ENCODE data around the gene GULP1. TPM values are rescaled to one million over a fixed set of nuclear protein-coding genes. Genes with fewer than 3 reads are reported as not detected.

Gene GULP1
- total RNA-seq, 1 donor from 2014 or later: 17.7 TPM

GRCh38 chr2:188416367-188416766, 124.7 kb downstream of the GULP1 start:
- Mint-ChIP-seq H3K27ac (ENCODE audit: unreplicated experiment) (no peak overlapping the region), H3K4me1 (ENCODE audit: low read depth, unreplicated experiment) (peaks cover 3% of the 10 kb centered on the region), H3K9me3 (ENCODE audit: unreplicated experiment) (no peaks in the 10 kb centered on the region), H3K27me3 (ENCODE audit: unreplicated experiment) (no peaks in the 10 kb centered on the region), H3K36me3 (ENCODE audit: unreplicated experiment) (peaks cover 5% of the 10 kb centered on the region), H3K4me3 (ENCODE audit: unreplicated experiment) (no peak overlapping the region)
- no peak for DNase-seq
- TF ChIP-seq CTCF (IDR thresholded peaks at IDR 0.05; ENCODE audit: partially characterized antibody, unreplicated experiment): no peak

GRCh38 chr2:188422726-188423125, 131.1 kb downstream of the GULP1 start:
- no peaks in the 10 kb centered on the region for H3K4me1 Mint-ChIP-seq (ENCODE audit: low read depth, unreplicated experiment)
- no peaks in the 10 kb centered on the region for H3K9me3 Mint-ChIP-seq (ENCODE audit: unreplicated experiment)
- H3K27ac Mint-ChIP-seq (ENCODE audit: unreplicated experiment): no peak overlapping the region
- TF ChIP-seq CTCF (IDR thresholded peaks at IDR 0.05; ENCODE audit: partially characterized antibody, unreplicated experiment): no peak
- DNase-seq: no peak
- no peaks in the 10 kb centered on the region for H3K36me3 Mint-ChIP-seq (ENCODE audit: unreplicated experiment)
- no peaks in the 10 kb centered on the region for H3K27me3 Mint-ChIP-seq (ENCODE audit: unreplicated experiment)
- no peak overlapping the region for H3K4me3 Mint-ChIP-seq (ENCODE audit: unreplicated experiment)

- Mint-ChIP-seq H3K4me1 (ENCODE audit: low read depth, unreplicated experiment) (no peaks in the 10 kb centered on the region), H3K27ac (ENCODE audit: unreplicated experiment) (no peak overlapping the region), H3K9me3 (ENCODE audit: unreplicated experiment) (no peaks in the 10 kb centered on the region), H3K36me3 (ENCODE audit: unreplicated experiment) (peaks cover 6% of the 10 kb centered on the region), H3K4me3 (ENCODE audit: unreplicated experiment) (no peak overlapping the region), H3K27me3 (ENCODE audit: unreplicated experiment) (peaks cover 2% of the 10 kb centered on the region)
- DNase-seq: no peak
- no peak for TF ChIP-seq CTCF (IDR thresholded peaks at IDR 0.05; ENCODE audit: partially characterized antibody, unreplicated experiment)
These were observed 133.6 kb downstream of the GULP1 start for GRCh38 chr2:188425266-188425665.

GRCh38 chr2:188426121-188426520, 134.4 kb downstream of the GULP1 start:
- TF ChIP-seq CTCF (IDR thresholded peaks at IDR 0.05; ENCODE audit: partially characterized antibody, unreplicated experiment): no peak
- DNase-seq: no peak
- H3K27me3 Mint-ChIP-seq (ENCODE audit: unreplicated experiment): peaks cover 2% of the 10 kb centered on the region
- H3K4me1 Mint-ChIP-seq (ENCODE audit: low read depth, unreplicated experiment): peaks cover 5% of the 10 kb centered on the region
- H3K9me3 Mint-ChIP-seq (ENCODE audit: unreplicated experiment): no peaks in the 10 kb centered on the region
- H3K27ac Mint-ChIP-seq (ENCODE audit: unreplicated experiment): no peak overlapping the region
- peaks cover 6% of the 10 kb centered on the region for H3K36me3 Mint-ChIP-seq (ENCODE audit: unreplicated experiment)
- H3K4me3 Mint-ChIP-seq (ENCODE audit: unreplicated experiment): no peak overlapping the region

- DNase-seq: no peak
- Mint-ChIP-seq H3K4me3 (ENCODE audit: unreplicated experiment) (no peak overlapping the region), H3K36me3 (ENCODE audit: unreplicated experiment) (peaks cover 6% of the 10 kb centered on the region), H3K4me1 (ENCODE audit: low read depth, unreplicated experiment) (peaks cover 5% of the 10 kb centered on the region), H3K9me3 (ENCODE audit: unreplicated experiment) (no peaks in the 10 kb centered on the region), H3K27ac (ENCODE audit: unreplicated experiment) (no peak overlapping the region), H3K27me3 (ENCODE audit: unreplicated experiment) (peaks cover 2% of the 10 kb centered on the region)
- no peak for TF ChIP-seq CTCF (IDR thresholded peaks at IDR 0.05; ENCODE audit: partially characterized antibody, unreplicated experiment)
These were observed 139.0 kb downstream of the GULP1 start for GRCh38 chr2:188430705-188431104.

All from glutamatergic neuron (in vitro differentiated cells).